RWPE1 (cell line): Measurements from ENCODE around the gene THOP1.
"Not testable (repeated sequence)": the region's sequence is repeated elsewhere in the genome, so short reads cannot be mapped to it uniquely, and the experiment has no call there.

Experiments used
- CTCF ChIA-PET: fragments of 350-600 bp; sonication (Branson Sonifier 250); formaldehyde crosslinking; extraction: SDS; loops from one replicate; lab custom pipeline; 2021; lab: Yijun Ruan, JAX
- POLR2A ChIA-PET: fragments of 400-600 bp; formaldehyde crosslinking; extraction: SDS; loops from one replicate; lab custom pipeline; 2020; ENCODE audit warnings: antibody characterized with exemption; ENCODE audit not compliant: low non-redundant PET; lab: Yijun Ruan, JAX
- DNase-seq: peaks from one replicate; pipeline ENCODE4 v3.0.0; 2012; ENCODE audit warnings: low spot score
- H3K27ac ChIP-seq: fragments of 450-650 bp; 2 replicates; pipeline ENCODE4 v1.5.1; 2017
- TF ChIP-seq, protein P1 (sequence below): fragments of 450-650 bp; conservative IDR thresholded peaks from 2 replicates; pipeline ENCODE4 v1.5.1; 2017; ENCODE audit warnings: low read depth, mild to moderate bottlenecking

Gene THOP1

DNA sequence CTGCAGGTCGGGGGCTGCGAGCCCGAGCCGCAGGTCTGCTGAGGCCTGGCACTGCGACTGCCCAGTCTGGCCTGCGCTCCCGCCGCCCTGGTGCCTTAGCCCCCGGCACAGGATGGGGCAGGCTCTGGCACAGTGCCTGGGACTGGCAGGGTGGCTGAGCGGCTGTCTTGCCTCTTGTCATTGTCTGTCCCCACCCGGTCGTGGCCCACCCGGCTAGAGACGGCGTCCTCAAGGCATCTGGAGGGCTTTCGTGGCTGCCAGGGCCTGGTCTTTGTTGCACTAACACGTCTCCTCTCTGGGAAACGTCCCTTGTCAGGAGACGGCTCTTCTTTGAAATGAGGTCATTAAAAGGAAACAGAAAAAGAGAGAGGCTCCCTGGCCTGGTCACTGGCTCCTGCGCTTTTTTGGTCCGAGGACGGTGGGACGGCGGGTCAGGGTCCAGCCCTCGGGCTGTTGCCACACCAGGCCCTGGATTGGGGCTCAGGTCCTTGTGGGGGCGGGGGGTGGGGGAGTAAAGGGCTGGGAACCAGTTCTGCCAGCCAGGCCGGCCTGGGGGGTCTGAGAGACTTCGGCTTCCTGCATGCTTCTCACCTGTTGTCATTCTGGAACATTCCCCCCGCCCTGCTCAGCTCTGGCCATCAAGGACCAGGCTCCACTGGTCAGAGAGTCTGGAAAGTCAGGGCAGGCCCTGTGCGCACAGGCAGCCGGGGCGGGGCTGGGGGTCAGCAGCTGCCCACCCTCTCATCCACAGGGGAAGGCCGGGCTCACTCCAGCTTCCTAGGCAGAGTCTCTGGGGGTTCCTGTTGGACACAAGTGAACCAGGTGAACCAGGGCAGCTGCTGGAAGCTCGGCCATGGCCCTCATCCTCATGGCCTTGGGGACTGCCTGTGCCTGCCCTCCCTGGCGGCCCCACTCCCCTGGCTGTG, 28.2 kb downstream of the THOP1 start:
- DNase-seq, result no peak
- no peak overlapping the region for H3K27ac ChIP-seq
- TF ChIP-seq, protein P1, sequence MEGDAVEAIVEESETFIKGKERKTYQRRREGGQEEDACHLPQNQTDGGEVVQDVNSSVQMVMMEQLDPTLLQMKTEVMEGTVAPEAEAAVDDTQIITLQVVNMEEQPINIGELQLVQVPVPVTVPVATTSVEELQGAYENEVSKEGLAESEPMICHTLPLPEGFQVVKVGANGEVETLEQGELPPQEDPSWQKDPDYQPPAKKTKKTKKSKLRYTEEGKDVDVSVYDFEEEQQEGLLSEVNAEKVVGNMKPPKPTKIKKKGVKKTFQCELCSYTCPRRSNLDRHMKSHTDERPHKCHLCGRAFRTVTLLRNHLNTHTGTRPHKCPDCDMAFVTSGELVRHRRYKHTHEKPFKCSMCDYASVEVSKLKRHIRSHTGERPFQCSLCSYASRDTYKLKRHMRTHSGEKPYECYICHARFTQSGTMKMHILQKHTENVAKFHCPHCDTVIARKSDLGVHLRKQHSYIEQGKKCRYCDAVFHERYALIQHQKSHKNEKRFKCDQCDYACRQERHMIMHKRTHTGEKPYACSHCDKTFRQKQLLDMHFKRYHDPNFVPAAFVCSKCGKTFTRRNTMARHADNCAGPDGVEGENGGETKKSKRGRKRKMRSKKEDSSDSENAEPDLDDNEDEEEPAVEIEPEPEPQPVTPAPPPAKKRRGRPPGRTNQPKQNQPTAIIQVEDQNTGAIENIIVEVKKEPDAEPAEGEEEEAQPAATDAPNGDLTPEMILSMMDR, result no peak
- ChIA-PET POLR2A (no interaction called here), CTCF (no interaction called here)

DNA sequence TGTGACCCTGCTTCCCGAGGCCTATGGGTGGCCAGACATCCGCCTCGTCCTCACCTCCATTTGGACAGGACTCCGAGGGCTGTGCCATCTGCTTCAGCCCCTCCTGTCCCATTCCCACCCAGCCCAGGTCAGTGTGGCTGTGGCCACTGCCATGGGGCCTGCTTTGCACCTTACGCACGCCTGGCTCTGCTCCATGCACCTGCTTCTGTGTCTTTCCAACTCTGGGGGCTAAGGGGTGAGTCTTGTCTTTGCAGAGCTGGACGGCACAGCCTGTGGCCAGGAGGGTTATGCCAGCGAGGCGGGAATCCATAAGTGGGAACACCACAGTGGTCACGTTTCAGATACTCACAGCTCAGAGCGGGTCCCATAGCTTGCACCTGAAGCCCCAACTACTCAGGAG, 29.1 kb downstream of the THOP1 start:
- no peak overlapping the region for H3K27ac ChIP-seq
- ChIA-PET CTCF (no interaction called here), POLR2A (no interaction called here)
- DNase-seq, result no peak
- TF ChIP-seq, protein P1, result no peak

DNA sequence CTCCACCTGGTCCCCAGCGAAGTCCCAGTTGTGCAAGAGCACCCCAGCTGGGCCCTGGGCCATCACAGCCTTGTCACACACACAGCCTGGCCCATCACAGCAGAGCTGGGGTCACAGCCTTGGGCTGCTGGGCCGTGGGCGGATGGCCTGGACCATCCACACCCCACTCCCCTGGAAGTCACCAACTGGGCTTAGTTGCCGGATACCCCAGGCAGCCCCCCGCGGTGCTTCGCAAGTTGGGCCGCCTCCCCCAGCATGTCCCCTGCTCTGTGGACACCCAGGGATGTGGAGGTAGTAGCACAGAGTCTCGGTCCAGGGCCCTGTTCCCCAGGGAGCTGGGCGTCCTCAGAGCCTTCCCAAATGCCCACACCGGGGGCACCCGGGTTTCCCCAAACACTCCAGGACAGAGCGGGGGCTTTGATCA, 29.9 kb downstream of the THOP1 start:
- no peak for DNase-seq
- no peak overlapping the region for H3K27ac ChIP-seq
- TF ChIP-seq, protein P1, result no peak
- POLR2A ChIA-PET, result no interaction called here
- CTCF ChIA-PET, result no interaction called here

DNA sequence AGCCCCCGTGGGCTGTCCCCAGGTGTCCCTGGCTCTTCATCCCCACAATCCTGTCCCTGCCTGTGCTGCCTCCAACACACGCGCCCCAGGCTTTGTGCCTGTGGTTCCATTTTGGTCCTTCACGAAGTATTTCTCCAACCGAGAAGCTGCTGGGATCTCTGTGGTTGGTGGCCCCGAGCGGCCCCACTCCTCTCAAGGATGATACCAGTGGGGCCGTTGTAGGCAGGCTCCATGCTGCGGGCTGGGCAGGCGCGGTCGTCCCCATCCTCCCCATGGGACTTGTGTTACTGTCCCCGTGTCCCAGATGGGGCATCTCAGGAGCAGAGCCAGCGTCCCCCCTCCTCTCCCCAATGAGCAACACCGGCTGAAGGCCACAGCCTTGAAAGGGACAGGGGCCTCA, 30.6 kb downstream of the THOP1 start:
- TF ChIP-seq, protein P1, result no peak
- CTCF ChIA-PET, result no interaction called here
- no peak for DNase-seq
- POLR2A ChIA-PET, result no interaction called here
- peak overlapping the region; percentile 21 for H3K27ac ChIP-seq

DNA sequence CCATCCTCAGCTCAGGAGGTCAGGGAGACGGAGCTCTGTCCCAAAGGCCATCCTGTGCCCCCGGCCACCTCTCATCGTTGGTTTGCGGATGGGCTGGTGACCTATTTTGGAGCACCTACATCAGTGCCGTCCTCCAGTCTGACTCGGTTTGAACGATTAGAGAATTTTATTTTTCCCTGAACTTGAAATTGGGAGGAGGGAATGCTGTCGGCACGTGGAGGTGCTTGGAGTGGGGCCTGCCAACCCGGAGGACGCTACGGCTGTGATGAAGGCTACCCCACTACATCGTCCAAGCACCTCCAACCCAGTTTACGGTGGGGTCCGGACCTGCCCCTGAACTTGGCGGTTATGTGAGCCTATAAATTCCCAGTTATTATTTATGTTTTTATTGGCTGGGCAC, 31.3 kb downstream of the THOP1 start:
- TF ChIP-seq, protein P1, result no peak
- H3K27ac ChIP-seq, result peak overlapping the region; percentile 21; the same call in 1 of the 2 replicates
- ChIA-PET CTCF (no interaction called here), POLR2A (no interaction called here)
- DNase-seq, result no peak

DNA sequence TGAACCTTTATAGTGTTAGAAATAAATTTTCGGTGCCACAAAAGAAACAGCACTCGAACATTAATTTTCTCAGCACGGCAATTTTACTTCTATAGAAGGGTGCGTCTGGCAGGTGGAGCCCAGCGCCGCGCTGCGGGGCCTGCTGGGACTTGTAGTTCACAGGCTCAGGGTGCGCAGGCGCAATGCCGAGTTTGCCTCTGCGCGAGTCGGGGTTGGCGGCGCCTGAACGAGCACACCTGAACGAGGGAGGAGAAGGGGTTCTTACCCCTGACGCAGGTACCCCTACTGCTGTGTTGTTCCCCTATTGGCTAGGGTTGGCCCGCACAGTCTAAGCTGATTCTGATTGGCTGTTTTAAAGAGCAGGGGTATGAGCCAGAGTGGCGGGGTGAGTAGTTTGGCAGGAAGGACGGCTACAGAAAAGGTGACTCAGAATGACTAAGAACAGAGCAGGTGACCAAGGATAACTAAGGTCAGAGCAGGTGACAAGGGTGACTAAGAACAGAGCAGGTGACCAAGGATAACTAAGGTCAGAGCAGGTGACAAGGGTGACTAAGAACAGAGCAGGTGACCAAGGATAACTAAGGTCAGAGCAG, 32.0 kb downstream of the THOP1 start:
- H3K27ac ChIP-seq, DNase-seq, POLR2A ChIA-PET: not testable (repeated sequence)
- CTCF ChIA-PET, result interaction anchor here (0.6 kb wide), 1 partner anchor 28 kb away, joined by 3 read pairs; no protein-coding TSS in a partner anchor
